HG03064 (cell line): Measurements from ENCODE around the gene PARK7.

Experiments used
- ATAC-seq: cut with Tn5 transposase; IDR thresholded peaks from one replicate; pipeline ENCODE4 v1.9.1; 2021; ENCODE audit warnings: low read depth; ENCODE audit not compliant: unreplicated experiment

Gene PARK7

GRCh38 chr1:8006037-8006963 lies 44.8 kb downstream of the PARK7 start:
- ATAC-seq, result no peak

- no peak for ATAC-seq
These were observed 47.8 kb downstream of the PARK7 start for GRCh38 chr1:8009043-8010002.

- no peak for ATAC-seq
These were observed 48.7 kb downstream of the PARK7 start for GRCh38 chr1:8010080-8010664.

GRCh38 chr1:8011016-8011415 lies 49.5 kb downstream of the PARK7 start:
- ATAC-seq, result no peak

- no peak for ATAC-seq
These were observed 50.7 kb downstream of the PARK7 start for GRCh38 chr1:8011923-8012858.

- ATAC-seq, result no peak
These were observed 51.4 kb downstream of the PARK7 start for GRCh38 chr1:8012955-8013354.

- ATAC-seq, result no peak
These were observed 51.9 kb downstream of the PARK7 start for GRCh38 chr1:8013399-8013798.

GRCh38 chr1:8013800-8014199 lies 52.3 kb downstream of the PARK7 start:
- no peak for ATAC-seq

- ATAC-seq, result no peak
These were observed 53.0 kb downstream of the PARK7 start for GRCh38 chr1:8014381-8014988.

GRCh38 chr1:8015036-8015808 lies 53.7 kb downstream of the PARK7 start:
- no peak for ATAC-seq

GRCh38 chr1:8015809-8016165 lies 54.3 kb downstream of the PARK7 start:
- ATAC-seq, result no peak

- no peak for ATAC-seq
These were observed 54.8 kb downstream of the PARK7 start for GRCh38 chr1:8016210-8016894.

GRCh38 chr1:8016895-8017241 lies 55.4 kb downstream of the PARK7 start:
- no peak for ATAC-seq

GRCh38 chr1:8017495-8018197 lies 56.1 kb downstream of the PARK7 start:
- no peak for ATAC-seq

- ATAC-seq, result no peak
These were observed 57.1 kb downstream of the PARK7 start for GRCh38 chr1:8018492-8019228.

GRCh38 chr1:8019229-8019620 lies 57.7 kb downstream of the PARK7 start:
- ATAC-seq, result no peak

GRCh38 chr1:8020032-8020431 lies 58.5 kb downstream of the PARK7 start:
- no peak for ATAC-seq
